ENCODE measurements around the gene CLEC3B. TPM values are rescaled to one million over a fixed set of nuclear protein-coding genes. Genes with fewer than 3 reads are reported as not detected.
A peak's percentile ranks its signal among the peaks of the same experiment; 100 is the strongest.

Gene CLEC3B
- total RNA-seq, 1 experiment from 2014 or later, result 1.8 TPM

- H4K20me1 ChIP-seq (ENCODE audit: low read length), result peaks cover 12% of the 10 kb centered on the region; the same call in 1 of the 2 replicates
- H3K9ac ChIP-seq (ENCODE audit: low read length), result no peak overlapping the region
- H3K4me2 ChIP-seq (ENCODE audit: low read length), result no peak overlapping the region
- H3K4me3 ChIP-seq (ENCODE audit: low read length), result no peak overlapping the region
- no peak for TF ChIP-seq CTCF (conservative IDR thresholded peaks at IDR 0.05; ENCODE audit: low read depth, low read length)
- TF ChIP-seq EZH2 (IDR thresholded peaks at IDR 0.05; ENCODE audit: low read length, unreplicated experiment), result no peak
- TF ChIP-seq EZH2phosphoT487 (IDR thresholded peaks at IDR 0.05; ENCODE audit: borderline replicate concordance, low read length), result no peak
- peaks cover 4% of the 10 kb centered on the region; the same call in 1 of the 2 replicates for H3K36me3 ChIP-seq (ENCODE audit: low read depth, low read length)
- ChIA-PET POLR2A (ENCODE audit: unreplicated experiment) (no interaction called here), CTCF (no interaction called here)
- intact Hi-C loops (cut with micrococcal nuclease), result loop anchor here (10.0 kb wide), 1 partner anchor 447 kb away; no protein-coding TSS in a partner anchor
- H2AFZ ChIP-seq (ENCODE audit: low read length), result no peak overlapping the region
- no TSS peak for BruUV-seq (replicated peaks)
- peaks cover 61% of the 10 kb centered on the region for H3K4me1 ChIP-seq (ENCODE audit: insufficient read depth, low read length)
- H3F3A ChIP-seq (ENCODE audit: low read length, unreplicated experiment), result peaks cover 4% of the 10 kb centered on the region
- no peak for ATAC-seq
- H3K27me3 ChIP-seq (ENCODE audit: low read length), result no peaks in the 10 kb centered on the region
- H3K9me2 ChIP-seq (replicated peaks; ENCODE audit: low read length), result no peaks in the 10 kb centered on the region
- no peak overlapping the region for H3K27ac ChIP-seq (ENCODE audit: low read length)
- H3K9me3 ChIP-seq (ENCODE audit: low read length), result no peaks in the 10 kb centered on the region
- peaks cover 90% of the 10 kb centered on the region for H3K79me2 ChIP-seq (ENCODE audit: low read length)
- no peak for DNase-seq
Measured at GRCh38 chr3:44981751-44982150, 44.4 kb upstream of the CLEC3B start.

GRCh38 chr3:44982817-44983216, 43.3 kb upstream of the CLEC3B start:
- no peak overlapping the region; the same call in 1 of the 2 replicates for H3K4me3 ChIP-seq (ENCODE audit: low read length)
- peaks cover 90% of the 10 kb centered on the region for H3K79me2 ChIP-seq (ENCODE audit: low read length)
- DNase-seq (no peak), ATAC-seq (no peak)
- no peaks in the 10 kb centered on the region for H3K9me2 ChIP-seq (replicated peaks; ENCODE audit: low read length)
- peaks cover 4% of the 10 kb centered on the region for H3F3A ChIP-seq (ENCODE audit: low read length, unreplicated experiment)
- H3K36me3 ChIP-seq (ENCODE audit: low read depth, low read length), result peaks cover 4% of the 10 kb centered on the region; the same call in 1 of the 2 replicates
- CTCF ChIA-PET, result interaction anchor here (1.3 kb wide), 1 partner anchor 68 kb away, joined by 5 read pairs; no protein-coding TSS in a partner anchor
- H3K9ac ChIP-seq (ENCODE audit: low read length), result no peak overlapping the region
- POLR2A ChIA-PET (ENCODE audit: unreplicated experiment), result no interaction called here
- intact Hi-C loops (cut with micrococcal nuclease), result loop anchor here (10.0 kb wide), 1 partner anchor 448 kb away; no protein-coding TSS in a partner anchor
- H4K20me1 ChIP-seq (ENCODE audit: low read length), result peaks cover 12% of the 10 kb centered on the region; the same call in 1 of the 2 replicates
- no peak overlapping the region for H2AFZ ChIP-seq (ENCODE audit: low read length)
- BruUV-seq (replicated peaks), result no TSS peak
- no peaks in the 10 kb centered on the region for H3K27me3 ChIP-seq (ENCODE audit: low read length)
- H3K9me3 ChIP-seq (ENCODE audit: low read length), result no peaks in the 10 kb centered on the region
- peaks cover 53% of the 10 kb centered on the region for H3K4me1 ChIP-seq (ENCODE audit: insufficient read depth, low read length)
- peak overlapping the region; percentile 60 for H3K4me2 ChIP-seq (ENCODE audit: low read length)
- H3K27ac ChIP-seq (ENCODE audit: low read length), result peak overlapping the region; percentile 76
- TF ChIP-seq CTCF (conservative IDR thresholded peaks at IDR 0.05; ENCODE audit: low read depth, low read length) (no peak), EZH2 (IDR thresholded peaks at IDR 0.05; ENCODE audit: low read length, unreplicated experiment) (no peak), EZH2phosphoT487 (IDR thresholded peaks at IDR 0.05; ENCODE audit: borderline replicate concordance, low read length) (no peak)

GRCh38 chr3:44983484-44983941, 42.6 kb upstream of the CLEC3B start:
- Histone ChIP-seq H3K9ac (ENCODE audit: low read length) (0 out of 2 replicates have a peak overlapping the region, but pooled peaks have one; percentile 3), H3K9me2 (replicated peaks; ENCODE audit: low read length) (no peaks in the 10 kb centered on the region), H3K27me3 (ENCODE audit: low read length) (no peaks in the 10 kb centered on the region), H3K36me3 (ENCODE audit: low read depth, low read length) (peaks cover 4% of the 10 kb centered on the region; the same call in 1 of the 2 replicates), H3K9me3 (ENCODE audit: low read length) (no peaks in the 10 kb centered on the region), H3K27ac (ENCODE audit: low read length) (peak overlapping the region; percentile 76), H4K20me1 (ENCODE audit: low read length) (peaks cover 14% of the 10 kb centered on the region; the same call in 1 of the 2 replicates), H3K4me1 (ENCODE audit: insufficient read depth, low read length) (peaks cover 52% of the 10 kb centered on the region), H2AFZ (ENCODE audit: low read length) (no peak overlapping the region), H3K4me2 (ENCODE audit: low read length) (peak overlapping the region; percentile 60), H3K4me3 (ENCODE audit: low read length) (peak overlapping the region; percentile 15; the same call in 1 of the 2 replicates), H3F3A (ENCODE audit: low read length, unreplicated experiment) (peaks cover 4% of the 10 kb centered on the region), H3K79me2 (ENCODE audit: low read length) (peaks cover 90% of the 10 kb centered on the region)
- intact Hi-C loops (cut with micrococcal nuclease), result loop anchor here (10.0 kb wide), 1 partner anchor 449 kb away; no protein-coding TSS in a partner anchor
- no peak for TF ChIP-seq EZH2phosphoT487 (IDR thresholded peaks at IDR 0.05; ENCODE audit: borderline replicate concordance, low read length)
- no peak for TF ChIP-seq CTCF (conservative IDR thresholded peaks at IDR 0.05; ENCODE audit: low read depth, low read length)
- ATAC-seq (peak; percentile 66), DNase-seq (peak; percentile 87)
- ChIA-PET CTCF (interaction anchor here (0.7 to 1.3 kb wide), 3 partner anchors 10 to 69 kb away, joined by 3 to 5 read pairs (median 3); no protein-coding TSS in a partner anchor), POLR2A (ENCODE audit: unreplicated experiment) (interaction anchor here (0.7 kb wide), 2 partner anchors 34 to 397 kb away, joined by 3 to 5 read pairs; no protein-coding TSS in a partner anchor)
- BruUV-seq (replicated peaks), result no TSS peak
